Measurements from ENCODE around the gene PAPPA.

The PAPPA gene

DNA sequence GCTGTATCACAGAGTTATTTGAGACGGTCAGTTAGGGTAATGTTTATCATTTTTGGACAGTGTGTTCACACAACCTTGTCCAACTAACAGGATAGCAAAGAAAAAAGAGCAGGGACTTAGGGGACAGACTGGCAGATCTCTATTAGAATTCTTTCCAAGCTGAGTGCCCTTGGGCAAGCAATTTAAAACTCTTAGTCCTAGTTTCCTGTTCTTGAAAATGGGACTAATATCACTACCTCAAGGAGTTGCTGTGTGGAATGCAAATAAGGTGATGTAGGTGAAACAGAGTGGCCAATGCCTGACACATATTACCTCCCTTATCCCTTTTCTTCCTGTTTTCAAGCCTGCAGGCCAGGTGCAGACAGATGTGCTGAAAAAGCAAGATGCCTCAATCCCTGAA lies 186.7 kb downstream of the PAPPA start:
- DNase-seq = no peak

DNA sequence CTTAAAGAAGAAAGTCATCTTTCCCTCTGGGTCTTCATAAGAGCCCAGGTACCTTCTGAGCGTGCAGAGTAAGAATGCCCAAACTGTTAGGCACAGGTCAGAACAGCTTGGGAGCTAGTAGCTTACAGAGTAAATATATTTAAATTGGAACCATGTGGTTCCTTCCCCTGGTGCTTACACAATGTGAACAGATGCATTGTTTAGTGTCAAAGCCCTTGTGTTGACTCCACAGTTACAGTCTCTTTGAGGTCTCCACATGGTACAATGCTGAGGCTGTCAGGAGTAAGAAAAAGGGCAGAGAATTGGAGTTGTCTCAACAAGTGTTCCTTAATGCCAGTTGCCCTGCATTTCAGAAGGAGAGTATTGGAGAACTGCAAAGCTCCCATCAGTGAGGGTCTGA lies 188.5 kb downstream of the PAPPA start:
- no peak for DNase-seq

DNA sequence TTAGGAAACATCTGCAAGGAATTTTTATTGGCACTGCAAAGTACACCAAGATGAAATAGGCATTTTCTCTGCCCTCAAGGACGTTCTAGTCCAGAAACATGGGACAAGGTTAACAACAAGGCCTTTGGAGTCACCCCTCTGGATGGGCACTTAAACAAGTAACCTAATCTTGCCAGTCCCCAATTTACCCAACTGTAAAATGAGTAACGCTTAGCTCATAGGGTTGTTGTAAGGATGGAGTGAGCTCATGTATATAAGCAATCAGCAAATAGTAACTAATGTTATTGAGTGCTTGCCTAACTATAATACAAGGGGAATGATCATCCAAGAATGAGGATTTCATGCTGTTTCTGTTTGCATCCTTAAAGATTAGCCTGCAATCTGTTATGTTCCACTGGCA lies 189.3 kb downstream of the PAPPA start:
- no peak for DNase-seq

DNA sequence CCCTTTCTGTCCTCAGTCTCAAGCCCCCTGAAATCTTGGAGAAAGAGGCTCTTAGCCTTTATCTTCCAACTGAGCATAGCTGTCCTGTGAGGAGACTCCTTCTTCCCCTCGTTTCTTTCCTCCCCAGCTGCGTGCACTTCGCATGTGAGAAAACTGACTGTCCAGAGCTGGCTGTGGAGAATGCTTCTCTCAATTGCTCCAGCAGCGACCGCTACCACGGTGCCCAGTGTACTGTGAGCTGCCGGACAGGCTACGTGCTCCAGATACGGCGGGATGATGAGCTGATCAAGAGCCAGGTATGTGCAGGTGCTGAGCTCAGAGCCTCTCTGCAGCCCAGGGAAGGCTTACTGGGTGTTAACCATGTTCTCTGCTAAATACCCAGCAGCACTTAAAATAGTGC lies 190.8 kb downstream of the PAPPA start:
- no peak for DNase-seq

DNA sequence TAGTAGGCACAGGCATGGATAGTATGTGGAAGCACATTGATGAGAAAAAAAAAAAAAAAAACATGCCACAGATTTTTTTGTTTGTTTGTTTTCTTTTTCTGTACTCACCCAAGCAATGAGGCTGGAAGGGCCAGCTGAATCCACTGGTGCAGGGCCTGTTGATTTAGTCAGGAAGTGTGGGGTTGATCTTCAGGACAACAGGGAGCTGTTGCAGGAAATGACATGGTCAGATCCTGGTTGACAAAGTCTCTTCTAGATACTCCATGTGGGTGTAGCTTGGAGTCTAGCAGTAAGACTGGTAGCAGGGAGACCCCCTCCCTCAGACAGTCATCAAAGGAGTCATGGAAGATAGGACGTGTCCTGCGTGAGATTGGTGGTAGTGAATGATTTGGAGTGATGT lies 191.8 kb downstream of the PAPPA start:
- no peak for DNase-seq

DNA sequence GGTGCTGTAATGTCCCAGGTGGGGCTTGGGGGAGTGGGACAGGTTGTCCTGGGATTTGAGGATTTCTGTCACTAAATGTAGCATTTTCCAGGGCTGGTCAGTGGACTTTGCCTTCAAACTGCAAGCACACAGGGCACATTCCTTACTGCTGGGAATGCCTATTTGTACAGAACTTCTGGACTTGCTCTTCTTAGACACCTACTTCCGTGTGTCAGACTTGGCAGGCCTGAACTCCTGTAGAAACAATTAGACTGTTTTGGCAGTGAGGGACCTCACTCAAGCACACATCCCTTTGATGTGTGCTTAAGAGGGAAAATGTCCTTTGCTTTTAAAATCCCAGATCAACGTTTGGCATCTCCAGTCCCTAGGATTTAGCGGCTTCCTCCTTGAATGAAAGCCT lies 192.2 kb downstream of the PAPPA start:
- no peak for DNase-seq

DNA sequence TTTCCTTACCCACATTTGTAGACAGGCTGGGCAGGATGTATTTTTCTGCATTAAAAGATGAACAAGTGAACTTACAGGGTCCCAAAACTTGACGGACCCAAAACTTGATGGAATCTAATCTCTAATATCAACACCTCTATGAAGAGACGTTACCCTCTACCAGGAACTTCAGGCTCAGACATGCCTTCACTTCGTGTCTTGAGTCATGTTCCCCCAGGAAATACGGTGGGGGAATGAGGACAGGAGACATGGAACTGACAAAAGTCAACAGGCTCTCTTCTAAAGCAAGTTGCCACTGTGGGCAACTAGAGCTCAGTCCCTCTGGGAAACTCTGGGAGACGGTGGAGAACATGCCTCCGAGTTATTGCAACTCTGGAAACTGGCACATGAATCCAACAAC lies 196.1 kb downstream of the PAPPA start:
- no peak for DNase-seq

DNA sequence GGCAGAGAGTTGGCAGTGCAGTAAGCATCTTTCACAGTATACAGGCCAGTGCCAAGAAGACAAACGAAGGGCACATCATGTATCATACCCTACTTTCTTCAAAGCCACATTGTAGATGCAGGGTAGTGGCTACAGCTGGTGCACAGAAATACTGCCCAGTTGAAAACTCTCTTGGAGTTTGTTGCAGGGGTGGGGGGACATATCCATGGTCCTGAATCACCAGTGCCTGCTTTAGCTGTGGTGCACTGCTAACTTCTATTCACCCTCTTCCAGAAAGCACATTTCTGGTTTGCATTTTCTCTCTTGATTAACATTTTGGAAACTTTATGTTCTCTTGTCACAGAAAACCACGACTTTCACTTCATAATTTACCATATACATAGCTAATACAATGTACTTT lies 196.6 kb downstream of the PAPPA start:
- no peak for DNase-seq

DNA sequence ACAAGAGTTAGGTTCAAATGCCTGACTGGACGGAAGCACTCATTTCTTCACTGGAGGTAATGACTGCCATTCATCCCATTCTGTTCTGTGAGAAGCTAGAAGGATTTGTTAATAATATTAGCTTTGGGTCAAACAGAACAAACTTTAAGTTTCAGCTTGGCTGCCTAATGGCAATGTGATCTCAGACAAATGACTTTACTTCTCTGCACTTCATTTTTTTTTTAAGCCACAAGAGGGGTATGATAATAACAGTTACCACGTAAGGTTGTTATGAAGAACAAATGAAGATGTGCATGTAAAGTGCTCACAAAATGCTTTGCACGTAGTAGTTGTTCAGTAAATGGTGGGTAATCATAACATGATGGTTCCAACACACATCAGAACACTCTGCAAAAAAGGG lies 199.4 kb downstream of the PAPPA start:
- no peak for DNase-seq

DNA sequence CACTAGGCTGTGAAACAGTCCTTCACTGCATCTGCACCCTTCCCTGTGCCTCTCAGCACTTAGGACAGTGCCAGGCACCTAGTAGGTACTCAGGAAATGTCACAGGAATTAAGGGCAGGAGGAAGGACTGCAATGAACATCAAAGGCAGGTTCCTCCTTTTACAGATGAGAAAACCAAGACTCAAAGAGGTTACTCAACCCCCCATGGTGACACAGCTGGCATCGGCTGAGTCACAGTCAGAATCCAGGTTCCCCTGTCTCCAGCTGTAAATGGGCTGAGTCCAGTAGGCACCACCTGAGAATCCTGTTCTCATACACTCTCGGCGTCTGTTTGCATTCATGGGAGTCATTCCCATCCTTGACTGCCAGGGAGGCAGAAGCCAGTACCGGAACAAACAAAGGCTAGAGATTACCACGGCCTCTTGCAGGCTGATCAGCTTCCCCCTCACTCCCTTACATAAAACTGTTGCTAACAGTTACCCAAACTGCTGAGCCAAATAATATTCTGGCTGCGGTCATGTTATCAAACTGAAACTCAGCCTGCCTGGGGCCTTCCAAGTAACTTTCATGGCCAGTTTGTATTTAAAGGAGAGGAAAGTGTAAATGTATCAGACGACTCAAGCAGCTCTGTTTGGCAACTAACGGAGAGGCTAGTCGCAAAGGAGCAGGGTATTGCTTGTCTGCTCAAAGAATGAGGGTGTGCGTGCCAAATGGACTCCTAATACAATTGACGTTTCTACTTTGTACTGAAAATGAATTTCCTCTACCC lies 201.7 kb downstream of the PAPPA start:
- DNase-seq = no peak

DNA sequence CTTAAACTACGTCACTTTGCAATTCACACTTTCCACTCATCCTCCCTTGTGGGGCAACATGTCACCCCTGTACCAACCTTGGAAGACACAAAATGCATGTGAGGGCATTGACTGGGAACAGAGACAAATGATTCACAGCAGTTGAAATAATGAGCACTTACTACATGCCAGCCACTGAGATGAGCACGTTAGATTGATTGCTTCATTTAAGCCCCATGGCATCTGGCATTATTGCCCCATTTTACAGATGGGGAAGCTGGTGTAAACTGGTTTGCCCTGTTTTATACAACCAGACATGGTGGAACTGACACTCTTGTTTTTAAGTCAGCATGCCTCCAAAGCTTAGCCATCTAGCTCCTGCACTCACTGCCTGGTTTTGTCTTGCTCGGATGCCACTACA lies 204.7 kb downstream of the PAPPA start:
- no peak for DNase-seq

DNA sequence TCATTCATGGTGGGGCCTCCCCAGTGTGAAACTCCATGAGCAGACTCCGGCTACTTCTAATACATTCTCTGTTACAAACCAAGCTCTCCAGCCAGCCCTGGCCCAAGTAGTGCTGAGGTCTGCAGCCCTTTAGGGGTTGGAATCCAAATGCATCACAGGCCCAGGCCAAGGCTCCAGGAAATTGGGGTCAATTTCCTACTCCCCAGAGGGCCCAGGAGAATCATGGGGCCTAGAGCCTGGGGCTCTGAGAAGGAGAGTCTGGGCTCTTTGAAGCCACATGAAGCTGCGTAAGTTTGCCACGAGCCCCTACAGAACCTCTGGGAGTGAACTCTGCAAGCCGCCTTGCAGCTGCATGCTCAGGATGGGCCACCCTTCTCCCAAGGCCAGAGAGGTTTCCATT lies 206.4 kb downstream of the PAPPA start:
- DNase-seq = no peak

DNA sequence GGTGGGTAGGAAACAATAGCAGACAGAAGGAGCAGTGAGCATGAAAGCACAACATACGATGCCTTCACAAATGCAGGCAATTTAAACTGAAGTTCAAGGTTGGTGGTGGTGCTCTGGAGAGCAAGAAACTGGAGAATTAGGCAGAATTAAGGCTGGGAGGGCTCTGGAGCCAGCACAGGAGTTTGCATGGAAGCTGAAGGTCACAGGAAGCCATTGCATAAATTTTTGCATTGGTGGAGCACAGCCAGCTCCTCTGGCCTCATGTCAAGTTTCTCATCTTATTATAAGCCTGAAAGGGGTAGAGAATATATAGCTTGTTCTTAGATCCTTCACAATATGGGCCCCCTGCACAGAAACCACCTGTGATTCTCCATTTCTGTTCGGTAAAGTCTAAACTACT lies 207.4 kb downstream of the PAPPA start:
- no peak for DNase-seq

DNA sequence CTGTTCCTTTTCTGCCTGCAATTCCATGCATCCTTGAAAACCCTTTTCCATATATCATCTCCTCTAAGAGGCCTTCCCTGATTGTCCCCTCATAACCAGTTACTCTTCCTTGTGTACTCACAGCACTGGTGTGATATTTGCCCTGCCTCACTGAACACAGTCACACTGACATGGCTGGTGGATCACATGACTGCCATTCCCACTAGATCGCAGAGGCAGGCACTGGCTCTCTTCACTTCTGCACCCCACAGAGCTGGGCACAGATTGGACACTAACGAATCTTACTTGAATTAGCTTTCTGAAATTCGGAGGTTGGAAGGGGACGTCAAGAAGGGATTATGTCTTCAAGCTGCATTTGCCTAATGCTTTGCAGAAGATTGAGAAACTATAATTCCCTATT lies 208.0 kb downstream of the PAPPA start:
- DNase-seq = peak in 1 of 51 donors; percentile 9

DNA sequence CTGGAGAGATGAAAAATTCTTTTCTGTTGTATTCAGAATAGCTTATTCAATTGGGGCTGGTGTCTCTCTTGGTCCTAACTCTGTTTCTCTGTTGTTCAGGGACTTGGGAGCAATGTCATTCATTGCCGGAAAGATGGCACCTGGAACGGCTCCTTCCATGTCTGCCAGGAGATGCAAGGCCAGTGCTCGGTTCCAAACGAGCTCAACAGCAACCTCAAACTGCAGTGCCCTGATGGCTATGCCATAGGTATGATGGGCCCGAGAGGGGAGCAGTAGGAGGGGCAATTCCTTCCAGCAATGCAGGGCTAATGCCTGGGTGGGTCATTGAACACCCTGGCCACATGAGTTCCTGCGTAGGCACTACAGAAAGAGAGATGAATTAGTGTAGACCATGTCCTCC lies 208.9 kb downstream of the PAPPA start:
- DNase-seq = no peak

DNA sequence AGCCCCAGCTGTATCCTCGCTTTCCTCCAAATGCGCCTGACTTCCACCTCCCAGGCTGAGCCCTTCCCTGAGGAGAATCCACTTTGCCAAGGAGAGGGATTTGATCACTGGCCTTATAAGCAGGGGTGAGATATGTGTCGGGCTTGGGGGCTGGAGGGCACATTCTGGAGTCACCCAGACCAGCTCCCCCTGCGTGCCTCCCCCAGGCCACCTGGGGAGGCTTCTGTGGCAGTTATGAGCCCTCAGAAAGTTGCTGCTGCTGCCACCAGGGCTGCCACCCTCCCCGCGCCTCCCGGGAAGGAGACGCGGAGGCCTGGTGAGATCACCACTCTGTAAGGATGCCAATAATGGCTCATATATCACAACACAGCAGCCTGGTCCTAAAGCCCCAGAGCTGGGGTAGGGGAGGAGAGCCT lies 211.5 kb downstream of the PAPPA start:
- DNase-seq = peak in 22 of 51 donors; percentile 3 to 46 (median 12)

DNA sequence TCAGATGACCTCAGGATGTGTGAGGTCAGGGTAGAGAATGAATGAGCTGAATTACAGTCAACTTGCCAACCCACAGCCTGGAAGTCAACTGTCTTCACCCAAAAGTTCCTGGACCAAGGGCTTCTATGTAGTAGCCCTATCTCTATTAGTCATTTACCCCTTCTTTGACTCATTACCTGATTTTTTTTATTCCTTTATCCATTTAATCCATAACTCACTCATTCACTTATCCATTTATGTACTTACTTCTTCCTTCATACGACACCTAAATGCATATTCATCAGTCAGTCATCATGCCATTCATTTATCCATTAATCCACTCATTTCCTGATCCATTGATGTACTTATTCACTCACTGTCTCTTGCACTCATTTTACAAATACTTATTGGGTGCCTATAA lies 212.7 kb downstream of the PAPPA start:
- no peak for DNase-seq

DNA sequence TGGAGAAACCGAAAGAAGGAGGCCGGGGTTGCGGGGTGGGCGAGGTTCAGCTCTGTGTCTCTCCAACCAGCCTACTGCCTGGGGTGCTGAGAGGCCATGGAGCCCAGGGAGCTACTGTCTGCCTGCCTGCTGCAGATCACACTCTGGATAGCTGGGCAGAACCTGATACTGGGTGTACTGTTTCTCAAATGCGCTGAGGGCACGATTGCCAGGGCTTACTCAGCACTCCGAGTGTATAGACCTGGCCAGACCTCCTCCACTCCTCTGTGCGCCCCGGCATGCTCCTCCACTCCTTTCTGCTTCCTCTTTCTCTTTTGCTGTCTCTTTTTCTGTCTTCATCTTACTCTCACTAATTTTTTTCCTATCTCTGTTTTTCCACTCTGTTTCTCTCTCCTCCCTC lies 215.1 kb downstream of the PAPPA start:
- DNase-seq = no peak

DNA sequence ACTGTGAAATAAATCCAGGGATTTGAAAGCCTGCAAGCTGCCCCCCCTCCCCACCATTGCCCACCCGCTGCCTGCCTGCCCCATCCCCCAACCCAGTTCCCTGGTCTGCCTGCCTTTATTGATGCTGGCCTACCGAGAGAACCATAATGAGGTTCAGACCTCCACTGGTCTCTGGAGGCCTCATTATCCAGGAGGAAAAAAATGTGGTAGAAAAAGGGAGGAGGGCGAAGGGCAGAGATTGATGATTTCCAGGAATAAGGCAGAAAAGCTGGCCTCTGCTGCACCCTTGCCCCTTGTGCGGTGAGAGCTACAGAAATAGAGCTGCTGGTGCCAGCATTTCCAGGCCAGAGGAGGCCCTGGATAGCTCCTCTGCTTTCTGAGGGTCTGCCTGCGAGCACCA lies 216.1 kb downstream of the PAPPA start:
- DNase-seq = no peak

DNA sequence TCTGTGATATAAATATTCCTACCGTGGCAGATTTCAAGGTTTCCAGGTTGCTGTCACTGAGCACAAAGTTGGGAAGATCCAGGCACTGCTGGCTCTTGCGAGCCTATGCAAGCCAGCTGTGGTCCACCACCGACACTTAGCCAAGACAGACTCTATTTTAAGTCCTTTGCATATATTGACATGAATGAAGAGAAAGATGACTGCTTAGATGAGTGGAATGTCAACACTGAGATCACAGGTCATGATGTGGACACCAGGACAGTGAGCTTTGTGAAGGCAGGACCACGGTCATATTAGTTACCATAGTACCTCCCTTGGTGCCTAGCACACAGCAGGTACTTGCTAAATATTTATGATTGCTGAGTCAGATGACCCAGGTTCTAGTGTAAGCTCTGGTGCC lies 217.0 kb downstream of the PAPPA start:
- DNase-seq = no peak

DNA sequence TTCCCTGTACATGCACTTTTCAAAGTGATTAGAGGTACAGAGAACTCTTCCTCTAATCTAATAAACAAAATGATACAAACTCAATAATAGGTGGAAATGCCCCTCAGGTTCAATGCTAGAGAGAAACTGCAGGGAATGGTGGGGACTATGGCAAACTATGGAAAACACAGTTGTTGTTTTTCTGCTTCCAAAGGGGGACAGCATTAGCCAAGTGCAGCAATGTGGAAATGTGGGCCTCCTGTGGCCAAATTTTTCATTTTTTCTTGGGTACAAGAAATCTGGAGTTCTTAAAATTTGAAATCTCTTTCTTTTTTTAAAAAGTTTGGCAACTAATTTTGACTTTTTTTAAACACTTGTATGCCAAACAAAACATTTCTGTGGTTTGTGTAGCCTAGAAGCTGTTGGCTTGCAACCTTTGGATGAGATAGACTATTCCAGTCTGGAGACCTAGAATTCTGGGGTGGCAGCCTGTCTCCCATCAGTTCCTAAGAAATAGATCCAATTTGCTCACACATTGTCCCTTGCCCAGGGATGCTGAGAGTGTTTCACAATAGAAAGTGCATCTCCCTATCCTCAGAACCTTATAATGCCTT lies 218.6 kb downstream of the PAPPA start:
- no peak for DNase-seq

DNA sequence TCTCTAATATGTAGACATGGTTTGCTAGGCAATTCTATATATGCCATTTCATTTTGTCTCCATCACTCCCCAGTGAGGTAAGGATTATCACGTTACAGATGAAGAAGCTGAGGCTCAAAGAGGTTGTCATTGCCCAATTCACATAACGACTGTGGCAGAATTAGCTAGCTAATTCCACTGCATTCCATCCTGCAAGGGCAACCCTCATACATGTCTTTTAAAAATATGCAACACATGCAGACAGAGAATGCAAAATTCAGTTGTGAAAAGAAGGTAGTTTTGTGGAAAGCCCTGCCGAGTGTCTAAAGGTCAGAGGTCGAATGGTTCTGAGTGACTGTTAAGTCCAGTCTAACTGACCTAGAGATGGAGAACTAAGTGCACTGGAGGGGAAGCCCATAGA lies 219.2 kb downstream of the PAPPA start:
- no peak for DNase-seq

DNA sequence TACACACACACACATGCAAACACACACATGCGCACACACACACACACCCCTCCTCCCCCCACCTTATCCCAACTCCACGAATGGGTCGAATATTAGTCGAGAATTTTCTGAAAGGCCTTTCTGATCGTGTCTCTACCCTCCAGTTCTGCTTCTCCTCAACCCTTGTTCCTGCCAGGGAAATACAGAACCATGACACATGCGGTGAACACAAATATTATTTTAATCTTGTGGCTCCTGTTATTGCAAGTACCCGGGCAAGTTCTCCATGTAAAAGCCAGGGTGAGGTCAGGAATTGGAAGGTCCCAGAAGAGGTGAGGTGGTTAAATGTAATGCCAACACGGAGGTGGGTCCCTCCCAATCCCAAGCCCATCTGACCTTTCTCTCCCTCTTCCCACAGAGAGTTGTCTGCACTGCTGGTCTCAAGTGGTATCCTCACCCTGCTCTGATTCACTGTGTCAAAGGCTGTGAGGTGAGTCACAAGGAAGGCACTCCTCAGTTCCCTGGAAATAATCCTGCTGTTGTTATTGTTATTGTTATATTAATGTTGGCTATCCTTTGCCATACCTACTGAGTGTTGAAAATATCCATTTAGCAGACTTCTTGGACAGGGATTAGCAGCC lies 223.7 kb downstream of the PAPPA start:
- no peak for DNase-seq
